Activated CD4-positive, alpha-beta T cell treated with anti-CD3 and anti-CD28 coated beads, Interleukin-2, amount 50 U/mL, for 4 hours (primary cell): ENCODE data around the gene TSPAN9.
A peak's percentile ranks its signal among the peaks of the same experiment; 100 is the strongest.

Source experiments
- DNase-seq, 2 experiments: peaks; one replicate each; pipeline ENCODE4 v3.0.0-alpha.2; 2020

TSPAN9 gene, protein sequence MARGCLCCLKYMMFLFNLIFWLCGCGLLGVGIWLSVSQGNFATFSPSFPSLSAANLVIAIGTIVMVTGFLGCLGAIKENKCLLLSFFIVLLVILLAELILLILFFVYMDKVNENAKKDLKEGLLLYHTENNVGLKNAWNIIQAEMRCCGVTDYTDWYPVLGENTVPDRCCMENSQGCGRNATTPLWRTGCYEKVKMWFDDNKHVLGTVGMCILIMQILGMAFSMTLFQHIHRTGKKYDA

DNA sequence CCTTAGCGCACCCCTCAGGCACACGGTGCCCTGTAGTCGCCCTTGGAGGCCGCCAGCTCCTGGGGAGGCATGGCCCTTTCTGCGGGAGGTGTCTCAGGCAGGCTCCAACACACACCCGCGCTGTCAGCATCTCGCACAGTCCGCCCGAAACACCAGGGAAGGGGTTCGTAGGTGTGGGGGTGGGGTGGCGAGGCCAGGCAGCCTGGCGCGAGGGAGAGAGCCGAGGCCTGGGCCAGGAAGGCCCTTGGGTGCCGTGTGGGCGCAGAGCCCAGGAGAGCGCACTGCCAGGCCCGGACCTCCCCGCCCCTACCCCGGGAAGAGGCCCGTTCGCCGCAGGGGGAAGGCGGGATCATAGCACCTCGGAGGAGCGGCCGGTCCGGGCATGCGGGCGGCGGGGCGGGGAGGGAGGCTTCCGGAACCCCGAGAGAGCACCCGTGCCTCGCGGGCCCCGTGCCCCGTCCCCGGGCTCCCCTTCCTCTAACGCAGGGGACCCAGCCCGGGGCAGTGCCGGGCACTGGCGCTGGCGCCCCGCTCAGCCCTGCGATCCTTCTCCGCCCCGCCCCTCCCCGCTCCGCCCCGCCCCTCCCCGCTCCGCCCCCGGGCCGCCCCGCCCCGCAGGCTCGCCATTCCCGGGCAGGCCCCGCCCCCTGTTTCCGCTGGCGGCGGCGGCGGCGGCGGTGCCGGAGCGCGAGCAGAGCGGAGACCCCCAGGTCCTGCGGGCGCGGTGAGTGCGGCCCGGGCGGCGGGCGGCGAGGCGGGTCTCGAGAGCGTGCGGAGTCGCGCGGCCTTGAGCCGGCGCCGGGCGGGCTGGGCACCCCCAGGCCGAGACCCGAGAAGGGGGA, at the start of gene TSPAN9:
TSPAN9 (plus strand) TSS at position 650 of the 842 bp plus-strand sequence. CDS start 123,815 bp downstream, outside the sequence.
- DNase-seq: peak; percentile 61 to 63

DNA sequence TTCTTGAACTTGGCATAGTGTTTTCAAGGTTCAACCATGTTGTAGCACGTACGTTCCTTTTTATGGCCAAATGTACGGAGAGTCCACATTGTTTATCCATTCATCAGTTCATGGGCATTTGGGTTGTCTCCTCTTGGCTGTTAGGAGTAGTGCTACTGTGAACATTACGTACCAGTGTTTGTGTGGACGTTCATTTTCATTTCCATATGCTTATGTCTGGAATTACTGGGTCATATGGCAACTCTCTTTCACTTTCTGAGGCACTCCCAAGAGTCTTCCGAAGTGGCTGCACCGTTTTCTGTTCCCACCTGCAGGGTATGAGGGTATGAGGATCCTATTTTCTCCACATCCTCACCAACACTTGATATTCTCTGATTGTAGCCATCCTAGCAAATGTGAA, 49.1 kb upstream of the TSPAN9 start:
- no peak for DNase-seq

DNA sequence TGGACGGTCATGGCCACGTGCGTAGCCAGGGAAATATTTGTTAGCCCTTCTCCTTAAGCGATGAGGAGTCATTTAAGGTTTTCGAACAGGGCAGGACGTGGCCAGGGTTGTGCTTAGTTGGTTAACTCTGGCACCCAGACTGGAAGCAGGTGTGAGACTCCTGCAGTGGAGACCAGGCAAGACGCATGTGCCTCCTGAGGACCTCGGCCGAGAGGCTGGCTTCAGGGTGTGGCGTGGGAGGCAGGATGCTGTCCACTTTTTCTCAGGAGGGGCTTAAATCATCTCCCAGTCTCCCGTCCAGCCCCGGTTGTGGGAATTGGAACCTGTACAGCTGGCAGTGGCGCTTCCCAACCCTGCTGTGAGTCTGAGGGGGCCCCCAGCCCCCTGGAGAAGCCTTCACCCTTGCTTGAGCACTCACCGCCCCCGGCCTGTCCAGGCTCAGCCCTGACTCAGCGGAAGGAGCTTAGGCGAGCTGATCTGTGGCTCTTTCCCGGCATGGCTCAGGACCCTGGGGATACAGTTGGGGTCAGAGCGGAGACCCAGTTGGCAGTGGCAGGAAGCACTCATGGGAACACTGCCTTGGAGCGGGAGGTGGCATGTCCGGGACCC, 46.3 kb upstream of the TSPAN9 start:
- DNase-seq: no peak

DNA sequence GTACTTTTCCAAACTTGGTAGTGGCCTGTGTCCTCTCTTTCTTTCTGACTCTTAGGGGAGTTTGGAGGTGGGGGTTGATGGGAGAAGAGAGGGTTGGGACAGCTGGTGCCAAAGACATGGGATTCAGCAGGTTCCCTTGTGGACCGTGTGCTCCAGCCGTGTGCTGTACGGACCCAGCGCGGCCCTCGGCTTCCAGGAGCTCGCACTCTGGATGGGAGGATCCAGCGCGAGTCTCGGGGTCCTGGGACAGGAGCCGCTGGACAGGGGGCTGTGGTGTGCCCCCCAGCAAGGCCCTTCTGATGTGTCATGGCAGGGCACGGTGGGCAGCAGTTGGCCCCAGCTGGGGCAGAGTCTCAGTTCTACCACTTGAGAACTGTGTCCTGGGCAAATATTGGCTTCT, 45.0 kb upstream of the TSPAN9 start:
- no peak for DNase-seq

DNA sequence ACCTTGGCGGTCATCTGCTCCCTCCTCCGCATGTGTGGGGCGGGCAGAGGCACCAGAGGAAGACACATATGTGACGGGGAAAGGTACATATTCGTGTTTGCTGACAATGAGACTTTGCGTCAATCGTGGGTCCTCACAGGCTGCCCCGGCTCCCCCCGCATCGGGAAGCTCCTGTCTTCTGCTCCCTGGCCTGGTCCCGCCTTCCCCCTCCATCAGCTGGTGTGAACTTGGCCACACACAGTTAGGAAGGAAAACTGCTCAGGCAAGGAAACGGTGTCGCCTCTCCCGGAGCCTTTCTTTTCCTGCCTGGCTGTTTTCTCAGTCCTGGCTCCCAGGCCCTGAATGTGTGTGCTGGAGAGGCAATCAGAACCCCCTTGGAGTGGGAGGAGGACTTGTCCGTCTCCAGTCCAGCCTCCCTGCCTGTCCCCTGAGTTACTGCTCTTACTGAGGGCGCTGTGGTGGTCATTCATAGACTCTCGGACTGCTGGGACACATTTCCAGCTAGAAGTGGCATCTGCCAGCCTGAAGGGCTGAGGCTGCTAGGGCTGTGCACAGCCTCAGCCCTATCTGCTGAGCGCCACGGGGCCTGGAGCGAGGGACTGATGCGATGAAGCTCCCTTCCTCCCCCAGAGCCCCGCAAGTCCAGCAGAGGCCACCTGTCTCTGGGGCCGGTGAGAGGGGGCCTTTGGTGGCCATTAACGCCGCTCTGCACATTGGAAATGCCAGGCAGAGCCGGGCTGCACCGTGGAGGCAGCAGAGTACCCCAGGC, 44.2 kb upstream of the TSPAN9 start:
- DNase-seq: no peak

DNA sequence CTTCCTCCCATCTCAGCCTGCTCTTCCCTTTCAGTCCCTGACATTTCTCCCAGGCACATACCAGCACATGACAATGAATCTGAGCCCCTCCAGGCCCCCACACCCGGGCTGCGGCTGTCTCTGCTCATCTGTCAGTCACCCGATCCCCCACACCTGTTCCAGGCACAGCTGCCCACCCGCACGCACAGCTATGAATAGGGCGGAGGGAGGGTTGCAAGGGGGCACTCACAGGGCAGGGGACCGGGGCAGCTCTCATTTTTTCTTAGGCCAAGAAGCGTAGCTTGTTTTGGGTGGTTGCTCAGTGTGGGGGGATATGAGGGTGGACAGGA, 43.7 kb upstream of the TSPAN9 start:
- DNase-seq: no peak

DNA sequence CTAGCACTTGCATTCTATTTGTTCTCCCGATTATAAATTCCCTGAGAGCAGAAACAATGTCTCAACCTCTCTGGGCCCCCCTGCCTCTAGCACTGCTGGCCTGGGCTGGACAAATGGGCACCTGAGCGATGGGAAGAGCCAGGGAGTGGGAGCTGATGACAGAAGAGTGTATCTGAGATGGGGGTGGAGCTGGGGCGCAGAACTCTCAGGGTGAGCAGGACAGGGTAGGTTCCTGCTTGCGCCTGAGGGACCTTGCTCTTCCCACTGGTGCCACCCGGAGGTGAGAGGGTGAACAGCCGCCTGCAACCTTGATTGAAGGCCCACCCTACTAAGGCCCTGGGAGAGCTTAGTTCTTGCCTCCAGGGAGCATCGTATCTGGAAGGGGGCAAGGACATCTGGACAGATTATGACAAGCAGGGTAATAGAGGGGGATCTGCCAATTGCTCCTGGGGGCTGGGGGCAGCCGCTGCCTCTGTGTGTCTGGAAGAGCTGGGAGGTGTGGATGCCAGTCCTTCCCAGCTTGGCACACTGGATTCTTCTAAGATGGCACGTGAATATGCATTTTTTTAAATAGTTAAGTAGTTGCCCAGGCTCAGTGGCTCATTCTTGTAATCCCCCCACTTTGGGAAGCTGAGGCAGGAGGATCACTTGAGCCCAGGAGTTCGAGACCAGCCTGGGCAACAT, 43.0 kb upstream of the TSPAN9 start:
- no peak for DNase-seq

DNA sequence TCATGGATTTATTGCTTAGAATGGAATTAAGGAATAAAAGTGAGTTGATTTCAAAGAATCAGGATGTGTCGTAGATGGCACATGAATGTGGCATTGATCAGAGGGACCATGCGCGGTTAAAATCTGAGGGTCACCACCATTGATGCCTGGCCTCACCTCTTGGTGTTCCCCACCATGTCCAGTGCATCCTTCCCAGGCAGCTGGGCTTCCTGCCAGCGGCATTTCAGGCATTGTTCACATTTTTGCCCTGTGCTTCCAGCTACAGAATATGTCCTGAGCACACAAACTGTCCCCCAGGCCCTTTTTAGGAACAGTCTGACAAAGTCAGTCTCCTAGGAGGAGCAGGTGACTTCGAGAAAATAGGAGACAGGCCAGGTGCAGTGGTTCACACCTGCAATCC, 42.0 kb upstream of the TSPAN9 start:
- DNase-seq: no peak

DNA sequence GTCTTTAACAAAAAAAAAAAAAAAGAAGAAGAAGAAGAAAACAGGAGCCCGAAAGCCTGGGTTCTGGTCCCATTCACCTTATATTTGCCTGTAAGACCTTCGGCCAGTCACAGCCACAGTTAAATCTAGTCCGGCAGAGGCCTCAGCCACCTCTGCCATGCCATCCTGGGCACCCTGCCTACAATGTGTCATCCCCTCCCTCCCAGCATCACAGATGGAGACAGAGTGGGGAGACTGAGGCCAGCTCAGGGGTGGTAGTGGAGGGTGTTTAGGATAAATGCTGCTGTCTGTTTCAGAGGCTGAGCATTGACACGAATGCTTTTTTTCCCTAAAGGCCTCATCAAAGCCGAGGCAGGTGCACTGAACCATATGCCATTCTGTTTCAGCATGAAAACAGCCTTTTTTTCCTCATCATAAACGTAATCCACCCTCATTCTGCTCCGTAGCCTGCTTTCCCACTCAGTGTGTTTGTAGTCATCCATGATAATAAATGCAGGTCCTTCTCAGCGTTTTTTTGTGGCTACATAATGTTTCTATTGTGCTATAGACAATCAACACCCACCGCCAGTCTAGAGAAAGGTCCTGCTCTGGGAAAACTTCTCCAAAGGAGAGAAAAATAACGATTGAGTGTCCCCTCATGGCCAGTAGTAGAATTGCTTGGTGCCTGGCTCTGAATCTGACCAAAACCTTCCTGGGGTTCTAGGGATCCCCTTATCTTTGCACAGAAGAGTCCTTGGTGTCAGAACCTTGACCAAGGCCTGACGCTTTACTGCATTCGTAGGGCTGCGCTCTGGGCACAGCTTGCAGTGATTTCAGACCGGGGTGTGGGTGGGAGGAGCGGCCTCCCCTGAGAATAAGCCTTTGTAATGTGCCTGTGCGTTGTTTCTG, 41.1 kb upstream of the TSPAN9 start:
- DNase-seq: no peak

DNA sequence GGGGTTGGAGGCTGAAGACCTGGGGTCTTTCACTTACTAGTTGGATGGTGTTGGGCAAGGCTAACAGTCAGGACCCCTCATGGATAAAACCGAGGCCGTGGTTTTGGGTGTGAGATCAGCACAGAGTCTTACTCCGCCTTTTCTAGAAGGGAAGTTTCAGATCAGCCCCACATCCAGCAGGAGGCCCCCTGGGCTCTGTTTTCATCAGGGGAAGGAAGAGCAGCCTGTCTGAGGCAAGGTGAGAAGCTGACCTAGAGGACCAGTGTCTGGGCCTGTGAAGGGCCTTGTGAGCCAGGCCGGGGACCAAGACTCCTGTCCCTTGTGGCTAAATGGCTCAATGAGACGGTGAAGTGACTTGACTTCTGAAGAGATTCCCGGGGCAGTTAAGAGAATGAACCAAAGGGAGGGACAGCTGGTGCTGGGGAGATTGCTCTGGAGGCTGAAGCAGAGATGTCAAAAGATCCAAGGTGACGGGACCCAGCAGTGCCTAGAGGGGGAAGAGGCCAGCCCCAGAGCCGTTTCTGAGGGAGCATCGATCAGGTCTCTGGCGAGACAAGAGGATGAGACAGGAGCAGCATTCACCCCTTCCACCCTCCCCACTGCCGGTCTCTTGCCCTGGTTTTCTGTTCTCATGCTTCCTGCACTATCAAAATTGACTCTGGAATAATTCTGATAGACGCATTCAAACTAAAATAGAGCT, 40.1 kb upstream of the TSPAN9 start:
- no peak for DNase-seq

DNA sequence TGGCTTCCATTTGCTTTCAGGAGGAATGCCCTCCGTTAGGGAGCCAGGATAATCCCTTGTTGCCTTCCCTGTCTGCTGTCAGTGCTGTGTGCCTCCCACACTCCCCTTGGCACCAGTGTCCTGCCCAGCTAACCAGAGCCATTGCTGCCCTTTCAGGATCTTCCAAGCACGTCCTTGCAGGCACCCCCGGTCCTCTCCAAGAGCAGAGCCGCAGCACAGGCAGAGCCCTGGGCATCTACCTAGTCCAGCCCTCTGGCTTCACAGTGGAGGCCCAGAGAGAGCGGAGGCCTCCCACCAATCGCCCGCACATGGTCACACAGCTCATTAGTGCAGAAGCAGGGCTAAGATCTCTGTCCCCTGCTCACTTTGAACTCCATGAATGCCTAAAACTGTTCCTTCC, 39.0 kb upstream of the TSPAN9 start:
- DNase-seq: no peak

DNA sequence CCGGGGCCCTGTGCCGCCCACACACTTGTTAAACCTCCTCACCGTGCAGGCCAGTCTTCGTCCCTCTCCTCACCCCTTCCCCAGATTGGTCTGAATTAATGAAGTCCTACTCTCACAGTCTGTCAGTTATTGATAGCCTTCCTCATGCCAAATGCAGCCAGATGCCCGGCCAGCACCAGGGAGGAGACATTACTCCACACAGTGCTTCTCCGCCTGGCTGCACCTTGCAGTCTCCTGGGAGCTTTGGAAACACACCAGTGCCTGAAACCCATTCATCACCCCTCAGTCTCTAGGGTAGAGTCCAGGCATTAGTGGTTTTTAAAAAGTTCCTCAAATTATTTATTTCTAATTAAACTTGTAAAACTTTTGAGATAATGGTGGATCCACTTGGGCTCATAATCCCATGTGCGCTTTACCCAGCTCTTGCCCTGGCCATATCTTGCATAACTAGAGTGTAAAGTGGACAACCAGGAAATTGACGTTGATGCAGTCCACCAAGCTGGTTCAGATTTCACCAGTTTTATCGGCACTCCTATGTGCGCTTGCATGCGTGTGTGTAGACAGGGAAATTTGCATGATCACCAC, 38.2 kb upstream of the TSPAN9 start:
- DNase-seq: no peak

DNA sequence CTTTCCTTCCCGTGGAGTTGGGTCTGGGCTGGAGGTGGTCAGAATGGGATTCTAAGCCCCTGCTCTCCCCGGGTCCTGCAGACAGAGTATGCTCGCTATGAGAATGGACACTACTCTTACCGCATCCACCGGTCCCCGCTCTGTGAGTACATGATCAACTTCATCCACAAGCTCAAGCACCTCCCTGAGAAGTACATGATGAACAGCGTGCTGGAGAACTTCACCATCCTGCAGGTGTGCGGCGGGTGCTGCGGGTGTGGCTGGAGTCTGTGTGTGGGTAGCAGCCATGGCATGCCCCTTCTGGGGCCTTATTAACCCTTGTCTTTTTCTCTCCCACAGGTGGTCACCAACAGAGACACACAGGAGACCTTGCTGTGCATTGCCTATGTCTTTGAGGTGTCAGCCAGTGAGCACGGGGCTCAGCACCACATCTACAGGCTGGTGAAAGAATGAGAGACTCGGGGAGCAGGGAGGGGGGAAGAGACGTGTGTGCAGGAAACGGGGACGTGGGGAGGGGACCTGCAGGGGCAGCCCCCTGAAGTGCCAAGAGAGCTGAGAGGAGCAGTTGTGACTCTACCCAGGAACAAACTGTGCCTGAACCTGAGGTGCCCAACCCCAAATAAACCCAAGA, 37.0 kb upstream of the TSPAN9 start:
- DNase-seq: no peak

DNA sequence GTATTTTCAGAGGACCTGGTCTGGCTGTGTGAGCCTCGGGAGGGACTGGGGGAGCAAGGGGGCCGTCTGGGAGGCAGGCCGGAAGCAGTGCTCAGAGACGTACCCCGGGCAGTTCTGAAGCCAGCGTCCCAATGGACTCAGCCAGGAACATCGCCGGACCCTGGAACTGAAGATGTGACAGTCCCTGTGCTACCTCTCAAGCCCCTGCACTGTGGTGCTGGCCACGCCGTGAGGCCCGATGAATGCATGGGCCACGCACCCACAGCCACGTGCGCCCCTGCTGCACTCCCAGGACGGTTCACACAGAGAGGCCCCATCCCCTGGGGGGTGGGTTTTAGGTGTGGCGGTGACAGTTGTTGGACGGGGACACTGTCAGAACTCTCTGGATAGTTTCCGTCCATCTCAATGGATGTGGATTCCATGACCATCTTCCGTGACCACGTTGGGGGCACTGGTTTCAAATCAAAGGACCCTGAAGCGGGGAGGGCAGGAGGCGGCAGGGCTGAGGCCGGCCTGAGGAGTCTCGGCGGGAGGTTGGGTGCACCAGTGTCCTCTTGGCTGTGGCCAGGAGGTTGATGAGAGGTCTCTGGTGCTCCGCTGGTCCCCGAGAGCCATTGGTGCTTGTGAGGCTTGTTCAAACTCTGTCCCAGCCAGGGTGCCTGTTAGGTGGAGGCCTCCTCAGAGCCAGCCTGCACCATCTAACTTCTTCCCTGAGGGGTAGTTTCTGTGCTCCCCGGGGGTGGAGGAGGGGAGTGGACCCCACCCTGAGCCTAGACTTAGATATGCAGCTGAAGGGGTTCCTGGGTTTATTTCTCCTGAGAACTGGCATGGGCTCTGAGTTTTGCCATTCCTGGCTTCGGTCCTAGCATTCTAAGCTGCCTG, 36.3 kb upstream of the TSPAN9 start:
- DNase-seq: no peak

DNA sequence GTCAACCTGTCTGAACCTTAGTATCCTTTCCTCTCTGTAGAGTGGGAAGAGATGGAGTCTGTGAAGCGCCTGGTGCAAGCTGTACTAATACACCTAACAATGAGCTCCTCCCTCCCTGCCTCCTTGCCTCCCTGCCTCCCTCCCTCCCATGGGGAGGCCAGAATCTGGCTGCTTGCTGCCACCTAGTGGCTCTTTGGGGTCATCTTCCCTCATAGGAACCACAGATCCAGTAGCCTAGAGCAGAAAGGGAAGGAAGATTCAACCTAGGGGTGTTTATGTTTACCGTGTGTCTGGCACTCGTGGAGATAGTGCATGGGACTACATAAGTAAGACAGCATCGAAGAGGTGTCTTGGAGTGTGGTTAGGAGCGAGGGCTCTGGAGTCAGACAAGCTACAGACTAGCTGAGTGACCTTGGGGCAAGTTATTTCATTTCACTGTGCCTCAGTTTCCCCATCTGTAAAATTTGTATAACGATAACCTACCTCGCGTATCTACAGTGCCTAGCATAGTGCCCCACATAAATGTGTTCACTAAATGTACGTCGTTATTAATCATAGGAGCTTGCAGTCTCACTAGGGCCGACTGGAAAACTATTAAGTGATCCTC, 35.5 kb upstream of the TSPAN9 start:
- peak; percentile 23 to 37 for DNase-seq

DNA sequence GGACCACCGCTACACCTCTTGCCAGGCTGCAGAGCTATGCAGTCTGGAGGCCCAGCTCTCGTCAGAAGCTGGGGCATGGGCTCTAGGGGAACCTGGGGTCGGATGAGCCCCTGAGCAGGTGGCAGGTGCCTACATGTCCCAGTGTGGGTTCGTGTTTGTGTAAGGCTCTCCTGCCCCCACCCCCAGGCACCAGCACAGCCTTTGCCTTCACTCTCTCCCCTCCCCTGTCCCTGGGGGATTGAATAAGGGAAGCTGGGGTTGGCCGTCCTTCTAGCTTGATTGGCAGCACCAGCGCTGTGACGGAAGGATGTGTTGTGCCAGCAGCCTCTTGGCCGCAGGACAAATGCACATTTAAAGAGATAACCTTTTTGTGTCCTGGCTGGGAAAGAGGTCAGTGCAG, 34.8 kb upstream of the TSPAN9 start:
- no peak for DNase-seq

DNA sequence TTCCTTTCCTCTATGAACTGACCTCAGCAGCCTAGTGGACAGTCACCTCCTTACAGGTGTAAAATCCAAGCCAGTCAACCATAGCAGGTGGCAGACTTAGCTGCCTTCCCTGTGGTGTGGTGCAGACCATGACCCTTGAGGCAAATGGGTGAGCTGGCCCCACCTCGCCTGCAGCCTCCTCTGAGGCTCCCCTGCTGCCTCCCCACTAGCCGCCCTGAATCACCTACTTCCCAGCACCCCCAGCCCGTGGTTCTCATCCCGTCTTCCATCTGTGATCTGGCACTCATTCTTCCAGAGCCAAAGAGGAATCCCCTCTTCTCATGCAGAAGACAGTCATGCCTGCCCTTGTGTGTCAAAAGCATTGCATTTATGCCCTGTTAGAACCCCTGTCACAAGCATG, 34.4 kb upstream of the TSPAN9 start:
- no peak for DNase-seq

DNA sequence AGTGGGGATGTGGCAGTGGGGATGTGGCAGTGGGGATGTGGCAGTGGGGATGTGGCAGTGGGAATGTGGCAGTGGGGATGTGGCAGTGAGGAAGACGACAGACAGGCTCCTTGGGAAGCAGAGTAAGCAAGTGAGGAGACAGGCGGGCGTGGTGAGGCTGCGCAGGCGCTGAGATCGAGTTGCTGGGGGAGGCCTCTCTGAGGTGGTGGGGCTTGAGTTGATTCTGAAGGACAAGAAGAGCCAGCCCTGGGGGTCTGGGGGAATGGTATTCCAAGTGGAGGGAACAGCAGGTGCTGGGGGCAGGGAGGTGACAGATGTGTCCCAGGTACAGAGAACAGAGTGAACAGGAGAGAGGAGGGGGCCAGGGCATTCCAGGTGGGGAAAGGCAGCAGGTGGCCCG, 33.8 kb upstream of the TSPAN9 start:
- no peak for DNase-seq

DNA sequence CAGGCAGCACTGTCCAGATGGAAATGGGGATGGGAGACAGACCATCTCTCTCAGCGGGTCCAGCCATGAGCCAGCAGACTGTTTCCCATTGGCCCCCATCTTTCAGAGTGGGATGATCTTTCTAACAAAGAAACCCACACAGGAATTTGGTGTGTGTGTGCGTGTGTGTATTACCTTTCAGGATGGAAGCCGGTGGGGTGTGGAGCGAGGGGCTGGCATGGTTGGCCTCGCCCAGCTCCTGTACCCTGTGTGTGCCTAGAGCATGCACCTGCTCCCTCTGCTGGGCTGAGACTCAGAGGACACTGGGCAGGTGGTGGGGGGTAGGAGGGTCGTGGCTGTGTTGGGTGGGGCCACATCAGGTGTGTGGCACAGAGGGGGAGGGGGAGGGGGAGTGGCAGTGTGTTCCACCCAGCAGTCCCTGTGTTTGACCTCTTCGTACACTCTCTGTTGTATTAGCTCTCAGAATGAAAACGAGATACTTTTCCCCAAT, 33.0 kb upstream of the TSPAN9 start:
- DNase-seq: no peak
